GM21737 (cell line): Measurements from ENCODE around the gene SLC25A20.
"Not testable (repeated sequence)": the region's sequence is repeated elsewhere in the genome, so short reads cannot be mapped to it uniquely, and the experiment has no call there.

Experiments
- ATAC-seq: cut with Tn5 transposase; IDR thresholded peaks from one replicate; pipeline ENCODE4 v1.9.1; 2021; ENCODE audit warnings: mild to moderate bottlenecking, moderate library complexity; ENCODE audit not compliant: unreplicated experiment

The SLC25A20 gene

DNA sequence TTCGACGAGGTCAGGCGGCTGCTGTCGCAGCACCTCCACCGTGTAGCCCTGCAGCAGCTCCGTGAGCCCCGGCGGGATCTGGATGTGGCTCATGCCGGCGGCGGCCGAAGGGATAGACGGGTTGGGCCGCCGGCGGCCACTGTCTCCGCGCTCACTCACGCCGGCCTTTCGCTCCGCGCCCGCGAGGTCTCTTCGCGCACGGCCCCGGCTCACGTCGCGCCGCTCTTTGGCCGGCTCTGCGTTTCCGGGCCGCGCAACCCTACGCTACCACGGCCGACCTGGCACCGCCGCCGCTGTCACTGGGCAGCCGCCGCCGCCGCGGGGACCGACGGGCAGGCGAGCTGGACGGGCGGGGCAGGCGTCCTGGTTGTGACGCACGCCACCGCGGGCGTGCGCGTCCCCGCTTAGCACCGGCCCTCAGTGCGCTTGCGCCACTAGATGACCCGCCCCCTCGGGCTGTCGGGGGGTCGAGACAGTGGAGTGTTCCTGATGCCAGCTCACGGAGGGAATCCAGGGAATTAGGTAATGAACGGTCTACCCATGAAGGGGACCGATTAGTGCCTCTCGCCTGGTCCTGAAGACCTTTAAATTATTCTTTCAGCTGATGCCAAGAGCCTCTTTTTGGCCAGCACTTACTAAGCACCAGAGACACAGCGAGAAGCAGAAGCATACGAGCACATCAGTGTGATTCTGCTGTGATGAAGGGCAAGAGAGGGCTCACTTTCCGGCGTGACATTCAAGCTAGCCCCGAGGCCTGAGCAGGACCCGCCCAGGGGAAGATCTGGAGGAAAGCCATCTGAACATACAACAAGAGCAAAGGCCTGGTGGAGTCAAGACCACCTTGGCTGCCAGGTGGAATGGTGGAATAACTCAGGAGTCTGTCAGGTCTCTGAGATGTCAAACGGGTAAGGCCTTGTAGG is 50.9 kb downstream of the SLC25A20 start, which contains the start of gene PRKAR2A:
Gene PRKAR2A, minus strand, starts transcription at position 371 of the 920 bp plus-strand sequence. Its CDS starts 278 bp downstream, at position 93.
- peak; percentile 87 for ATAC-seq

DNA sequence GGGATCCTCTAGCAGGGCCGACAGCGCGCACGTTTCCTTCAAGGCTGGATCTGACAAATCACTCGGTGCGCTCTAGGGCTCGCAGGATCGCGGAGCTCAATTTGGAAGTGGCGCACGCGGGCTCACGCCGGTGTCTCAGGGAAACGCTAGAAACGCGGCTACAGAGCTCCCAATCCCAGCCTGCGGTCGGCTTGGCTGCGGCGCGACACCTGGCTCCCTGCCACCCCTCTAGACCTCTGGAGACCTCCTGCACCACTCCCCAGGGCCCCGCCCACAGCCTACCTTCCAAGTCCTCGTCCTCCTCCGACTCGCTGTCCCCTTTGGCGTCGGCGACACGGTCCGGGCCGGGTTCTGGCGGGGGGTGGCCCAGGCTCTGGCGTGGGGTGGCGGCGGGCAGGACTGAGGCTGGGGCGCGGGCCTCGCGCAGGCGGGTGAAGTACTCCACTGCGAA is 51.6 kb downstream of the SLC25A20 start:
- peak; percentile 27 for ATAC-seq

DNA sequence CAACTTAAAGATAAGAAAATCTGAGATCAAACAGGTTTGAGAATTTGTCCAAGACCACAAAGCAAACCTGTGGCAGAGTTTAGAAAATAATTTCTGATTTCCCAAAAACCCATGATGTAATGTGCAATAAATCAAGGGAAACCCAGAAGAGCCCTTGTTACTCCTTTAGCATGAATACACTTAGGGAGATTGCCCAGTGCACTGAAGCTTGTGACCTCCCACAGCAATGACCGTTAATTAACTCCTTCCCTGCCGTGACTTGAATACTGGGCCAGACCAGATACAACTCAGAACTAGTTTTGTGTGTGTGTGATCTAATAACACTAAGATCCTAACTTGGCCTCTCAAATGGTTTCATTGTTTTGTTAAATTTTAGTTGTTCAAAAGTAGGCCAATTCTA is 53.5 kb downstream of the SLC25A20 start:
- no peak for ATAC-seq

DNA sequence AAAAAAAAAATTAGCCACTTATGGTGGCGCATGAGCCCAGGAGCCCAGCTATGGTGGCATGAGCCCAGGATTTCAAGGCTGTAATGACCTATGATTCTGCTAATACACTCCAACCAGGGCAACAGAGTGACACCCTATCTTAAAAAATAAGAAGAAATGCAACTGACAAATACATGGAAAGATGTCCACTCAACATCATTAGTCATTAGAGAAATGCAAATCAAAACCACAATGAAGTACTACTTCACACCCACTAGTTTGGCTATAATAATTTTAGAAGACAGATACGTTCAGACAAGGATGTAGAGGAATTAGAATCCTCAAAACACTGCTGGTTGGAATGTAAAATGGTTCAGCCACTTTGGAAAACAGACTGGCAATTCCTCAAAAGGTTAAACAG is 61.5 kb downstream of the SLC25A20 start:
- no peak for ATAC-seq

DNA sequence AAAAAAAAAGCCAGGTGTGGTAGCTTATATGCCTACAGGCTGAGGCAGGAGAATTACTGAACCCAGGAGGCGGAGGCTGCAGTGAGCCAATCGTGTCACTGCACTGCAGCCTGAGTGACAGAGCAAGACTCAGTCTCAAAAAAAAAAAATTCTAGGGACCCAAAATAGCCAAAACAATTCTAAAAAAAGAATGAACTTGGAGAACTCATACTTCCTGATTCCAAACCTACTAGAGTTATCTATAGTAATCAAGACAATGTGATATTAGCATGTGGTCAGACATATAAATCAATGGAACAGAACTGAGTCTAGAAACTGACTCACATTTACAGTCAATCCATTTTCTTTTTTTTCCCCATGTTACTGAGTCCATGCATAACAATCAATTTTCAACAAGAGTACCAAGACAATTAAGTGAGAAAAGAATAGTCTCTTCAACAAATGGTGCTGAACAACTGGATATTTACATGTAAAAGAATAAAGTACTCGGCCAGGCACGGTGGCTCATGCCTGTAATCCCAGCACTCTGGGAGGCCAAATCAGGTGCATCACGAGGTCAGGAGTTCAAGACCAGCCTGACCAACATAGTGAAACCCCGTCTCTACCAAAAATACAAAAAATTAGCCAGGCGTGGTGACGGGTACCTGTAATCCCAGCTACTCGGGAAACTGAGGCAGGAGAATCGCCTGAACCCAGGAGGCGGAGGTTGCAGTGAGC is 62.9 kb downstream of the SLC25A20 start:
- ATAC-seq, result no peak

DNA sequence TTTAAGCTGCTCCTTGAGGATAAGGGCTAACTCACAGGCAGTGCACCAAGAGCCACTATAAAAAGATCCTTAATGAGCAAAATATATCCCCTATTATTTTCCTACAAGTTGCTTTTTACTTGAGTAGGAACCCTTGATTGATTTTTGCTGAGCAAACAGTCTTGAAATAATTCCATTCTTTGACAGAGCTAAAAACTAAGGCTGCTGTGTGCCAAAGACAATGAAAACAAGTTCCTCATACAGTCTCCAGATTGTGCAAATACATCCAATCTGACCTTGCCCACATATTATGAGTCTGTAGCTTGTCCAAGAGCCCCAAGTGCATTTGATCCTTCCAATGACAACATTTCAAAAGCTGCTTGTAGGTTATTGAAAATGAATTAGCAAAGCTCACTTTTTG is 66.0 kb downstream of the SLC25A20 start:
- ATAC-seq, result no peak

DNA sequence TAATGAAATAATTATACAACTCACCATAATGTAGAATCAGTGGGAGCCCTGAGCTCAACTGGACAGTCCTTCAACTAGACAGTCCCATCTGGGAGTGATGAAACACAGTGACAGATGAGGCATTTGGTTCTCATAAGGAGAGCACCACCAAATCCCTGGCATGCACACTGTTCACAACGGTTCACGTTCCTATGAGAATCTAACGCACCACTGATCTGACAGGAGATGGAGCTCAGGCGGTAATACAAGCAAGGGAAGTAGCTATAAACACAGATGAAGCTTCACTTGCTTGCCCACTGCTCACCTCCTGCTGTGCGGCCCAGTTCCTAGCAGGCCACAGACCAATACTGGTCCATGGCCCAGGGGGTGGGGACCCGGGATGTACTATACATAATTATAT is 68.0 kb downstream of the SLC25A20 start:
- ATAC-seq, result no peak

DNA sequence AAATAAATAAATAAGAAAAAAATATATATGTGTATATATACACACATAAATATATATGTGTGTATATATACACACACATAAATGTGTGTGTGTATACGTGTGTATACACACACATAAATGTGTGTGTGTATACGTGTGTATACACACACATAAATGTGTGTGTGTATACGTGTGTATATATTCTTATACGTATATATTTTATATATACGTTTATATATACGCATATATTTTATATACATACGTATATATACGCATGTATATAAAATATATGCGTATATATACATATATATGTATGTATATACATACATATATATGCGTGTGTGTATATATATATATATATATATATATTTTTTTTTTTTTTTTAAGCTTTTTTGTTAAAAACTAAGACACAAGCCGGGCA is 69.2 kb downstream of the SLC25A20 start:
- not testable (repeated sequence) for ATAC-seq

DNA sequence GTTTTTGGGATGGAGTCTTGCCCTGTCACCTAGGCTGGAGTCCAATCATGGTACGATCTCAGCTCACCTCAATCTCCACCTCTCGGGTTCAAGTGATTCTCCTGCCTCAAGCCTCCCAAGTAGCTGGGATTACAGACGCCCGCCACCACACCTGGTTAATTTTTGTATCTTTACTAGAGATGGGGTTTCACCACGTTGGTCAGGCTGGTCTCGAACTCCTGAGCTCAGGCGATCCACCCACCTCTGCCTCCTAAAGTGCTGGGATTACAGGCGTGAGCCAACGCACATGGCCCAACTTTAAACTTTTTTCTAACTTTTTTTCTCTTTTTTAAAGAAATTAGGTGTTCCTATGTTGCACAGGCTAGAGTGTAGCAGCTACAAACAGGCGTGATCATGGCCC is 70.8 kb downstream of the SLC25A20 start:
- not testable (repeated sequence) for ATAC-seq

DNA sequence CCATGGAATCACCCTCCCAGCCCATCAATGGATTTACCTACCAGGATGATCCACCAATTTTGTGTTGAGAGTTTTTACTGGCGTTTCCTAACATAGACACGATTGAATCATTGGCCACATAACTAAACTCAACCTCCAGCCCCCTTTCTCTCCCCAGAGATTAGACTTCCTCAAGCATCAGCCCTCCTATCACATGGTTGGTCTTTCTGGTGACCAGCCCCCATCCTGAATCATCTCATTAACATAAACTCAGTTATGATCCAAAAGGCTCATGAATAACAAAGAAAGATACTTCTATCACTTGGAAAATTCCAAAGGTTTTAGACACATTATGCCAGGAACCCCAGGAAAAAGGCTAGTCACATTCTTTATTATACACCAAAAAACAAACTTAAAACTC is 72.2 kb downstream of the SLC25A20 start:
- no peak for ATAC-seq

DNA sequence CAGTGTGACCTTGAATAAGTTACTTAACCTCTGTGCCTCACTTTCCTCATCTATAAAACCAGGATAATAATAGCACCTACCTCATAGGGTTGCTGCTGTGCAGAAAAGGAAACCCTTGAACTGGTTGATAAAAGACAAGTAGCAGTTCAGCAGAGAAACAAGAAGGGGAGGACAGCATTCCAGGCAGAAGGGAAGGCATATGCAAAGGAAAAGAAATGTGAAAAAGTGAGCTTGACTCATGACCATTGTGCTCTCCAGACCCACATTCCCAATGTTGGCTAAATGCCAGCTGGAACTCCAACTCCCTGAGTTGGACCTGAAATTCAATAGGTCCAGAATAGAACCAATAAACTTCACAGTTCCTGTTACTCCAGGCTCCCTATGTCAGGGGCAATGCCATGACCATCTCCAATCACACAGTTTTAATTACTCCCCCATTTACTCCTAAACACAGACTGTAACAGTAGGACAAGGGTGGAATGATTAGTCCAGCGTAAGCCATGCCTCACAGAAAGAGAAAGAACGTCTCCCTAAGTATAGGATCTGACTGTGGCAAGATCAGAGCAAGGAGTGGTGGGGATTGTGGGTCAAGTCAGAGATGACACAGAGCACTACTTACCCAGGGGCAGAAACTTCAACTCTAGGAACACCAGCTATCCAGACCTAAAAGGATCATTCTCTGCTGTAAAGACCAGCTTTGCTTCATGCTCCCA is 77.9 kb downstream of the SLC25A20 start:
- ATAC-seq, result no peak

DNA sequence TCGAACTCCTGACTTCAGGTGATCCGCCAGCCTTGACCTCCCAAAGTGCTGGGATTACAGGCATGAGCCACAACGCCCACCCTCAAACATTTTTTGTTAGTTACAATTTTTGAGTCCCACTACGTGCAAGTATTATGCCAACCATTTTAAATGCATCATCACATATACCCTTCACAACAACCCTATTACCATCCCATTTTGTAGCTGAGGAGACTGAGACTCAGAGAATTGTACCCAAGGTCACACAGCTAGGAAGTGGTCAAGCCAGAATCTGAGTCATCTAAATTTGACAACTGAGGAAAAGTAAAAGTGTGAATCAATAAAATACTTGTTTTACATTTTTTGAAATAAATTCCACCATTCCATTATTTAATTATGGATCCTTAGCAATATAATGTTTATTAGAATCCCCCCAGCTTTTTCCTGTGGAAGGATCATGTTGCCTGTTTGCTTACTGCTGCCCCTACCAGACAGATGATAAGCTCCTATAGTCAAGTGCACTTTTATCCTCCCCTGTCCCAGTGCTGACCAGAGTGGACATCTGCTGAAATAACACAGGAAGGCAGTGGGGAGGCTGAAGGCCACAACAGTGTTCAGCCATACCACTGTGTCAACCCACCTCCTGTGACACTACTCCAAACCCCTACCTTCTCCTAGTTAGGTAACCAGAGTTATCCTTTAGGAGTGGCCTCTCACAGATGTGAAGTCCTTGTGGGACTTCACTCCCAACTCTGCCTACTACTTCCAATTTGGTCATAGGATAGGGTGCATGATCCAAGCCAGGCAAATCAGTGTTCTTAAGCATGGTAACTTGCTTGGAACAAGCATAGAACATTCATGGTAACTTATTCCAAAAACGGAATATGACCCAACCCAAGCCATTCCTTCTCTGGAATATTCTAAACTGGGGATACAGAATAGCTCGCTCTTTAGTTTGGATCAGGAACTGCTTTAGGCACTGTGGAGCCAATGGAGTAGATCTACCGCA is 79.2 kb downstream of the SLC25A20 start:
- ATAC-seq, result no peak

DNA sequence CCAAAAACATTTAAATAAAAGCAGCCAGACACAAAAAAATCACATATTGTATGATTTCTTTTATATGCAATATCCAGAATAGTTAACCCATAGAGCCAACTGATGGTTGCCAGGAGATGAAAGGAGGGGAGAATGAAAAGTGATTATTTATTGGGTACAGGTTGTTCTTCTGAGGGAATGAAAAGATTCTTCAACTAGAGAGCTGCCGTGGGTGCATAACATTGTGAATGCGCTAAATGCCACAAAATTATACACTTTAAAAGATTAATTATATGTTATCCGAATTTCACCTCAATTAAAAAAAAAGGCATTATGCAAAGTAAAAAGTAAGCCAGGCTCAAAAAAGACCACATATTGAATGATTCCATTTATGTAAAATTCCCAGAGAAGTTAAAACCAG is 87.2 kb downstream of the SLC25A20 start:
- ATAC-seq, result no peak
